ENCODE measurements around the gene HOXD3.

- no peak for TF ChIP-seq CTCF (IDR thresholded peaks at IDR 0.05)
- TF ChIP-seq POLR2A (IDR thresholded peaks at IDR 0.05): no peak
Measured at GRCh38 chr2:176171351-176172006, 14.4 kb downstream of the HOXD3 start.

Data from lower leg skin (tissue), 3 donors.